Posterior cingulate gyrus (tissue), 11 donors: ENCODE data around the gene KLRG1.

Experiments
- DNase-seq, 10 donors: peaks; one replicate each; pipeline versions ENCODE4 v3.0.0 to v3.0.0-alpha.2; 2020 to 2021; ENCODE audit warnings: mixed read lengths in 3 of 10
- intact Hi-C: fragments of 100-400 bp; cut with DNase I; formaldehyde crosslinking; loops from one replicate; pipeline ENCODE4 v1.15.1; 2023

Gene KLRG1

DNA sequence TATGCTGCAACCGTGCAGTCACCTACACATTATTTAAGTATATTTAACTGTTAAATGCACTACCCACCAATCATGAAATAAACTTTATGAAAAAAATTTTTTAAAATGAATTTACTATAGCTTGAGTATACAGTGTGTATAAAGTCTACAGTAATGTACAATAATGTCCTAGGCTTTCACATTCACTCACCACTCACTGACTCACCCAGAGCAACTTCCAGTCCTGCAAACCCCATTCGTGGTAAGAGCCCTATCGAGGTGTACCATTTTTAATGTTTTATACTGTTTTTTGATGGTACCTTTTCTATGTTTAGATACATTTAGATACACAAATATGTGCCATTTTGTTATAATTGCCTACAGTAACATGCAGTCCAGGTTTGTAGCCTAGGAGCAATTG is 48.1 kb downstream of the KLRG1 start:
- DNase-seq: no peak
- intact Hi-C loops: no loop called here

- intact Hi-C loops: loop anchor here (2.0 kb wide), 2 partner anchors 89 to 357 kb away; no protein-coding TSS in a partner anchor
- DNase-seq: no peak
Measured at GRCh38 chr12:9039397-9039977, 50.1 kb downstream of the KLRG1 start.

- intact Hi-C loops: loop anchor here (10.0 kb wide), 1 partner anchor 496 kb away; the partner anchor contains the start of gene CLEC4E
- DNase-seq: no peak
Measured at GRCh38 chr12:9040484-9041186, 51.3 kb downstream of the KLRG1 start.

GRCh38 chr12:9041321-9041720 is 52.0 kb downstream of the KLRG1 start:
- intact Hi-C loops: loop anchor here (10.0 kb wide), 1 partner anchor 497 kb away; the partner anchor contains the start of gene CLEC4E
- no peak for DNase-seq

- DNase-seq: no peak
- intact Hi-C loops: loop anchor here (10.0 kb wide), 1 partner anchor 499 kb away; the partner anchor contains the start of gene CLEC4E
Measured at GRCh38 chr12:9043766-9044165, 54.4 kb downstream of the KLRG1 start.

DNA sequence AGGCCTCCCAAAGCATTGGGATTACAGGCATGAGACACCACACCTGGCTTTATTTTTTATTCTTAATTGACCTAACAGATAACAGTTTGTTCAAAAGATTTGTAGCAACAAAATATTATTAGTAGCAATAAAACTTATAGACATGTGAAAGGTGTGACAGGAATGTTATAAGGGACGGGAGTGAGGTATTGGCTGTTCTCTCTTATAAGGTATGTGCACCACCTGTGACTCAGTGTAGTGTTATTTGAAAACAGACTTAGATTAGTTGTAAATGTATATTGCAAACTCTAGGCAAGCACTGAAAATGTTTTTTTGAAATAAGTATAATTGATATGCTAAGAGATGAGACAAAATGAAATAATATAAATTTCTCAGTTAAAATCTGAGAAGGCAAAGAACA is 57.8 kb downstream of the KLRG1 start:
- intact Hi-C loops: loop anchor here (10.0 kb wide), 1 partner anchor 502 kb away; the partner anchor contains the start of gene CLEC4E
- no peak for DNase-seq

DNA sequence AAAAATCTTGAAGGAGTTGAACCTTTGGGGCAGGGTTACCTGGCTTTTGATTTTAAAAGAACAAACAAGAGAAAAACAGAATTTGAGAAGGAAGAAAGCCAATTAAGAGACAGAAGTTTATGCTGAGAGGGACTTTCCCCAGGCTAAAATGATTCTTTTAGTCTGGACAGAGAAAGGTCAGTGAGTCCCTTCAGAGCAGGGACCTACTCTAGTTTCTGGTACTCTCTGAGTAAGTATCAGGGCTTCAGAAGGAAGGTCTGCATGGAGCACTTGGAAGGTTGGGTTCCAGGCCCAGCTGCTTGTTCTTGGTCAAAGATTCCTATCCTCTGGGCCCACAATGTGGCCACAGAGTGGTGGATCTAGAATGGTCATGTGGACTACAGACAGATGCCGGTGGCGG is 59.6 kb downstream of the KLRG1 start:
- DNase-seq: no peak
- intact Hi-C loops: loop anchor here (10.0 kb wide), 1 partner anchor 504 kb away; the partner anchor contains the start of gene CLEC4E

DNA sequence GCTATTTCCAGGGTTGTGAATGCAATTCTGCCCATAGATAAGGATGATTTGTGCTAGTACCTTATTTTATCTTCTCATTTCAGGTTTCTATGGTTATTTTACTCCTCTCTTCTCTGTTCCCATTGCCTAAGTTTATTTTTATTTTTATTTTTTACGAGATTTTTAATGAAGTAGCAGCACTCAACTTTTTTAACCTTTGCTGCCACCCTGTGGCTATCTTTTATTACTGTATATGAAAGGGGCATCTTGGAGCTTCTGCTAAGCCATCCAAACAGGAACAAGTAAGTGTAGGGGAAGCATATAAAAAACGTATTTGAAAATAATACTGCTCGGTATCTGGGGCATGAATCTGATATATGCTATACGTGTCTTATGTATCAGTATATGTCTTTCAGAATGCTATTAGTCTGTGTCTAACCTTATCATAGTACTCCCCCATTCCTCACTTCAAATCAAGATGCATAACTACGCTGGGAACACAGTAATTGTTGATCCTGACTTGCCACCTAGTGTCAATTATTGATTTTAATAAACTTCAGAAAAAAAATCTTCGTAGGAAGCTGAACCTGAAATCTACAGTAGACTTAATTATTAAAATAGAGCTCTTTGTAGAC is 60.3 kb downstream of the KLRG1 start:
- no peak for DNase-seq
- intact Hi-C loops: loop anchor here (10.0 kb wide), 1 partner anchor 505 kb away; the partner anchor contains the start of gene CLEC4E

GRCh38 chr12:9050521-9051157 is 61.3 kb downstream of the KLRG1 start:
- DNase-seq: peak in 1 of 10 donors; percentile 81
- intact Hi-C loops: no loop called here

GRCh38 chr12:9051158-9051550 is 61.8 kb downstream of the KLRG1 start:
- intact Hi-C loops: no loop called here
- no peak for DNase-seq

- intact Hi-C loops: no loop called here
- DNase-seq: no peak
Measured at GRCh38 chr12:9052610-9053009, 63.3 kb downstream of the KLRG1 start.
